Liver (tissue), 9 donors: ENCODE data around the gene PAFAH1B2. TPM values are rescaled to one million over a fixed set of nuclear protein-coding genes. Genes with fewer than 3 reads are reported as not detected.

Experiments used
- DNase-seq: peaks from one replicate; pipeline ENCODE4 v3.0.0-alpha.2; 2017; ENCODE audit warnings: low spot score
- H3K27ac ChIP-seq, 2 donors: one replicate each; pipeline ENCODE4 v1.7.0; 2013; ENCODE audit warnings: inconsistent platforms in 2 of 2, low read length in 2 of 2, control low read depth in 1 of 2, low read depth in 1 of 2, mild to moderate bottlenecking in 1 of 2
- H3K27me3 ChIP-seq, 4 donors: one replicate each; pipeline versions ENCODE4 v1.6.1 to v1.7.0; 2013; ENCODE audit warnings: low read length in 3 of 4, inconsistent platforms in 1 of 4, mild to moderate bottlenecking in 1 of 4, moderate library complexity in 1 of 4; ENCODE audit not compliant: control insufficient read depth in 4 of 4, insufficient read depth in 4 of 4
- H3K36me3 ChIP-seq, 4 donors: one replicate each; pipeline versions ENCODE4 v1.6.1 to v1.7.0; 2013; ENCODE audit warnings: low read length in 3 of 4, mild to moderate bottlenecking in 3 of 4, low read depth in 1 of 4, moderate library complexity in 1 of 4; ENCODE audit not compliant: control insufficient read depth in 4 of 4, insufficient read depth in 3 of 4
- H3K4me1 ChIP-seq, 4 donors: one replicate each; pipeline versions ENCODE4 v1.6.1 to v1.7.0; 2013; ENCODE audit warnings: low read length in 3 of 4, mild to moderate bottlenecking in 3 of 4, moderate library complexity in 1 of 4; ENCODE audit not compliant: control insufficient read depth in 4 of 4, insufficient read depth in 4 of 4
- H3K4me3 ChIP-seq, 3 donors: one replicate each; pipeline versions ENCODE4 v1.6.1 to v1.7.0; 2013; ENCODE audit warnings: low read length in 3 of 3, control low read depth in 1 of 3, low read depth in 1 of 3, mild to moderate bottlenecking in 1 of 3
- H3K9ac ChIP-seq, 2 donors: one replicate each; pipeline ENCODE4 v1.7.0; 2013; ENCODE audit warnings: low read length in 2 of 2, mild to moderate bottlenecking in 2 of 2, moderate library complexity in 2 of 2, control low read depth in 1 of 2, low read depth in 1 of 2
- H3K9me3 ChIP-seq, 4 donors: one replicate each; pipeline versions ENCODE4 v1.6.1 to v1.7.0; 2013; ENCODE audit warnings: low read length in 3 of 4; ENCODE audit not compliant: control insufficient read depth in 4 of 4
- EGR1 ChIP-seq, 2 donors: IDR thresholded peaks; 2 replicates each; pipeline ENCODE4 v1.6.1; 2016 to 2018; ENCODE audit warnings: antibody characterized with exemption in 2 of 2, low read depth in 2 of 2
- FOXA1 ChIP-seq: IDR thresholded peaks from 2 replicates; pipeline ENCODE4 v1.6.1; 2016; ENCODE audit warnings: antibody characterized with exemption
- FOXA2 ChIP-seq: IDR thresholded peaks from 2 replicates; pipeline ENCODE4 v1.6.1; 2016; ENCODE audit warnings: antibody characterized with exemption
- GABPA ChIP-seq, 2 donors: IDR thresholded peaks in 1 of 2; conservative IDR thresholded peaks in 1 of 2; 2 replicates each; pipeline ENCODE4 v1.6.1; 2016; ENCODE audit warnings: antibody characterized with exemption in 2 of 2, mild to moderate bottlenecking in 1 of 2, moderate library complexity in 1 of 2
- HNF4A ChIP-seq, 2 donors: conservative IDR thresholded peaks; 2 replicates each; pipeline ENCODE4 v1.6.1; 2016; ENCODE audit warnings: antibody characterized with exemption in 2 of 2, mild to moderate bottlenecking in 2 of 2
- HNF4G ChIP-seq: IDR thresholded peaks from 2 replicates; pipeline ENCODE4 v1.6.1; 2016; ENCODE audit warnings: antibody characterized with exemption
- JUND ChIP-seq, 2 donors: IDR thresholded peaks; 2 replicates each; pipeline ENCODE4 v1.6.1; 2016; ENCODE audit warnings: antibody characterized with exemption in 2 of 2
- RXRA ChIP-seq, 2 donors: IDR thresholded peaks; 2 replicates each; pipeline ENCODE4 v1.6.1; 2017 to 2018; ENCODE audit warnings: antibody characterized with exemption in 2 of 2, mild to moderate bottlenecking in 1 of 2
- SP1 ChIP-seq: IDR thresholded peaks from 2 replicates; pipeline ENCODE4 v1.6.1; 2018; ENCODE audit warnings: antibody characterized with exemption, mild to moderate bottlenecking
- TAF1 ChIP-seq: conservative IDR thresholded peaks from 2 replicates; pipeline ENCODE4 v1.6.1; 2016; ENCODE audit warnings: antibody characterized with exemption, mild to moderate bottlenecking
- YY1 ChIP-seq: IDR thresholded peaks from 2 replicates; pipeline ENCODE4 v1.6.1; 2016; ENCODE audit warnings: antibody characterized with exemption, mild to moderate bottlenecking
- WGBS: extraction: QIAGEN DNeasy Blood & Tissue Kit; methylation state at CpG from one replicate; pipeline ENCODE4 v1.1.7; 2013; 5-methylcytosine and 5-hydroxymethylcytosine counted together
- polyA plus RNA-seq, 2 donors: library from polyadenylated mRNA; stranded (reverse) in 1 of 2; unstranded in 1 of 2; fragments of 200-250 nt in 1 of 2; fragments of >200 nt in 1 of 2; fragmentation: Nextera tagmentation in 1 of 2; extraction: Ambion mirVana in 1 of 2; gene quantifications; one replicate each; pipeline versions ENCODE4 v1.2.1 to v1.2.3, GENCODE V29; 2013 to 2015
- total RNA-seq, 2 donors: library from RNA; depleted of rRNA; stranded (reverse); fragments of >200 nt; gene quantifications; one replicate each; pipeline ENCODE4 v1.2.3, GENCODE V29; 2014
- TF ChIP-seq, protein P1 (sequence below): IDR thresholded peaks from 2 replicates; pipeline ENCODE4 v1.6.1; 2016; ENCODE audit warnings: antibody characterized with exemption
- TF ChIP-seq, protein P2 (sequence below): fragments of 150-350 bp; IDR thresholded peaks from 2 replicates; pipeline ENCODE4 v1.5.1; 2017; ENCODE audit warnings: improper control_type of control experiment, low read depth, low read length; ENCODE audit not compliant: missing input control
- TF ChIP-seq, protein P3 (sequence below): IDR thresholded peaks from 2 replicates; pipeline ENCODE4 v1.6.1; 2016; ENCODE audit warnings: antibody characterized with exemption, mild to moderate bottlenecking
- TF ChIP-seq, protein P4 (sequence below): IDR thresholded peaks from 2 replicates; pipeline ENCODE4 v1.6.1; 2016; ENCODE audit warnings: antibody characterized with exemption
- donor health status: healthy.
- donor health status: healthy.
- donor health status: healthy.
- donor health status: healthy.
- donor health status: healthy.

PAFAH1B2 gene
- total and polyA plus RNA-seq, 4 donors = 12.7 to 39.8 (median 24.9) TPM

DNA sequence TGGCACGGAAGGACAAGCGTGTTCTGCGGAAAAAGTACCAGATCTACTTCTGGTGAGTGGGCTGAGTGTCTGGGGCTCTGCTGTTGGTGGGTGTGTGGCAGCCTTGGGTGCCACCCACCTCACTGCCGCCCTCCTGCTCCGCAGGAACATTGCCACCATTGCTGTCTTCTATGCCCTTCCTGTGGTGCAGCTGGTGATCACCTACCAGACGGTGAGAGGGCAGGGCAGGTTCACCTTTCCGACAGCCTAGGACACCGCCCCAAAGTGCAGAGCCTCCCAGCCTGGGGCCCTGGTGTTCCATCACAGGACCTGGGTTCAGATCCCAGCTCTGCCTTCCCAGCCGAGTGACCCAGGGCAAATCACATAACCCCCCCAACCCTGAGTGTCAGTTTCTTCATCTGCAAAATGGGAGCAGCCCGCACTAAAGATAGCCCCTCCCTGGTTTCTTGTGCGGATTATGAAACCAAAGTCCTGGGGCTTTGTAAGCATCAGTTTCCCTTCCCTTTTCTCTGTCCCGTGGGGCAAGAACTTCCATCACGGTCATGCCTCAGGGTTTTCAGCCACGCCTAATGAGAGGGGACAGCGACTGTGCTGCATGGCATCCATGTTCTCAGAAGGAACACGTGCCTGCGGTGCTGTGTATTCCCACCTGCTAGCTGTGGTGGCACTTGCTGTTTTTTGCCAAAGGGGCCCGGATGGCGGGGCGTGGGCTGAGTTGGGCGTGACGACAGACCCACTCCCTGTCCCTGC is 45.3 kb downstream of the PAFAH1B2 start:
- H3K4me1 ChIP-seq = peaks cover 0 to 3% (median 0%) of the 10 kb centered on the region in 4 donors
- DNase-seq = no peak
- no peak overlapping the region for H3K9ac ChIP-seq
- H3K9me3 ChIP-seq = no peaks in the 10 kb centered on the region
- H3K27ac ChIP-seq = no peak overlapping the region
- peaks cover 13 to 79% (median 20%) of the 10 kb centered on the region in 4 donors for H3K36me3 ChIP-seq
- TF ChIP-seq YY1 (no peak), GABPA (IDR thresholded peaks at IDR 0.05 in 1 of 2, conservative IDR thresholded peaks at IDR 0.05 in 1 of 2) (no peak), JUND (IDR thresholded peaks at IDR 0.05) (no peak), SP1 (no peak), FOXA2 (no peak), RXRA (IDR thresholded peaks at IDR 0.05) (no peak), FOXA1 (no peak), EGR1 (IDR thresholded peaks at IDR 0.05; ENCODE audit: low read depth in 2 of 2) (no peak), TAF1 (no peak), HNF4G (no peak), HNF4A (conservative IDR thresholded peaks at IDR 0.05) (no peak)
- TF ChIP-seq, protein P1, sequence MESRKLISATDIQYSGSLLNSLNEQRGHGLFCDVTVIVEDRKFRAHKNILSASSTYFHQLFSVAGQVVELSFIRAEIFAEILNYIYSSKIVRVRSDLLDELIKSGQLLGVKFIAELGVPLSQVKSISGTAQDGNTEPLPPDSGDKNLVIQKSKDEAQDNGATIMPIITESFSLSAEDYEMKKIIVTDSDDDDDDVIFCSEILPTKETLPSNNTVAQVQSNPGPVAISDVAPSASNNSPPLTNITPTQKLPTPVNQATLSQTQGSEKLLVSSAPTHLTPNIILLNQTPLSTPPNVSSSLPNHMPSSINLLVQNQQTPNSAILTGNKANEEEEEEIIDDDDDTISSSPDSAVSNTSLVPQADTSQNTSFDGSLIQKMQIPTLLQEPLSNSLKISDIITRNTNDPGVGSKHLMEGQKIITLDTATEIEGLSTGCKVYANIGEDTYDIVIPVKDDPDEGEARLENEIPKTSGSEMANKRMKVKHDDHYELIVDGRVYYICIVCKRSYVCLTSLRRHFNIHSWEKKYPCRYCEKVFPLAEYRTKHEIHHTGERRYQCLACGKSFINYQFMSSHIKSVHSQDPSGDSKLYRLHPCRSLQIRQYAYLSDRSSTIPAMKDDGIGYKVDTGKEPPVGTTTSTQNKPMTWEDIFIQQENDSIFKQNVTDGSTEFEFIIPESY = no peak
- TF ChIP-seq, protein P2, sequence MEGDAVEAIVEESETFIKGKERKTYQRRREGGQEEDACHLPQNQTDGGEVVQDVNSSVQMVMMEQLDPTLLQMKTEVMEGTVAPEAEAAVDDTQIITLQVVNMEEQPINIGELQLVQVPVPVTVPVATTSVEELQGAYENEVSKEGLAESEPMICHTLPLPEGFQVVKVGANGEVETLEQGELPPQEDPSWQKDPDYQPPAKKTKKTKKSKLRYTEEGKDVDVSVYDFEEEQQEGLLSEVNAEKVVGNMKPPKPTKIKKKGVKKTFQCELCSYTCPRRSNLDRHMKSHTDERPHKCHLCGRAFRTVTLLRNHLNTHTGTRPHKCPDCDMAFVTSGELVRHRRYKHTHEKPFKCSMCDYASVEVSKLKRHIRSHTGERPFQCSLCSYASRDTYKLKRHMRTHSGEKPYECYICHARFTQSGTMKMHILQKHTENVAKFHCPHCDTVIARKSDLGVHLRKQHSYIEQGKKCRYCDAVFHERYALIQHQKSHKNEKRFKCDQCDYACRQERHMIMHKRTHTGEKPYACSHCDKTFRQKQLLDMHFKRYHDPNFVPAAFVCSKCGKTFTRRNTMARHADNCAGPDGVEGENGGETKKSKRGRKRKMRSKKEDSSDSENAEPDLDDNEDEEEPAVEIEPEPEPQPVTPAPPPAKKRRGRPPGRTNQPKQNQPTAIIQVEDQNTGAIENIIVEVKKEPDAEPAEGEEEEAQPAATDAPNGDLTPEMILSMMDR = no peak
- TF ChIP-seq, protein P3, sequence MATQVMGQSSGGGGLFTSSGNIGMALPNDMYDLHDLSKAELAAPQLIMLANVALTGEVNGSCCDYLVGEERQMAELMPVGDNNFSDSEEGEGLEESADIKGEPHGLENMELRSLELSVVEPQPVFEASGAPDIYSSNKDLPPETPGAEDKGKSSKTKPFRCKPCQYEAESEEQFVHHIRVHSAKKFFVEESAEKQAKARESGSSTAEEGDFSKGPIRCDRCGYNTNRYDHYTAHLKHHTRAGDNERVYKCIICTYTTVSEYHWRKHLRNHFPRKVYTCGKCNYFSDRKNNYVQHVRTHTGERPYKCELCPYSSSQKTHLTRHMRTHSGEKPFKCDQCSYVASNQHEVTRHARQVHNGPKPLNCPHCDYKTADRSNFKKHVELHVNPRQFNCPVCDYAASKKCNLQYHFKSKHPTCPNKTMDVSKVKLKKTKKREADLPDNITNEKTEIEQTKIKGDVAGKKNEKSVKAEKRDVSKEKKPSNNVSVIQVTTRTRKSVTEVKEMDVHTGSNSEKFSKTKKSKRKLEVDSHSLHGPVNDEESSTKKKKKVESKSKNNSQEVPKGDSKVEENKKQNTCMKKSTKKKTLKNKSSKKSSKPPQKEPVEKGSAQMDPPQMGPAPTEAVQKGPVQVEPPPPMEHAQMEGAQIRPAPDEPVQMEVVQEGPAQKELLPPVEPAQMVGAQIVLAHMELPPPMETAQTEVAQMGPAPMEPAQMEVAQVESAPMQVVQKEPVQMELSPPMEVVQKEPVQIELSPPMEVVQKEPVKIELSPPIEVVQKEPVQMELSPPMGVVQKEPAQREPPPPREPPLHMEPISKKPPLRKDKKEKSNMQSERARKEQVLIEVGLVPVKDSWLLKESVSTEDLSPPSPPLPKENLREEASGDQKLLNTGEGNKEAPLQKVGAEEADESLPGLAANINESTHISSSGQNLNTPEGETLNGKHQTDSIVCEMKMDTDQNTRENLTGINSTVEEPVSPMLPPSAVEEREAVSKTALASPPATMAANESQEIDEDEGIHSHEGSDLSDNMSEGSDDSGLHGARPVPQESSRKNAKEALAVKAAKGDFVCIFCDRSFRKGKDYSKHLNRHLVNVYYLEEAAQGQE = no peak
- TF ChIP-seq, protein P4, sequence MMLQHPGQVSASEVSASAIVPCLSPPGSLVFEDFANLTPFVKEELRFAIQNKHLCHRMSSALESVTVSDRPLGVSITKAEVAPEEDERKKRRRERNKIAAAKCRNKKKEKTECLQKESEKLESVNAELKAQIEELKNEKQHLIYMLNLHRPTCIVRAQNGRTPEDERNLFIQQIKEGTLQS = no peak
- no peaks in the 10 kb centered on the region for H3K27me3 ChIP-seq
- WGBS = 94% methylated on average over 22 of the region's 22 CpGs
- H3K4me3 ChIP-seq = no peak overlapping the region
